LNCAP (cell line): ENCODE results near the gene CAT.

Source experiments
- CTCF ChIP-seq: fragments of 450-650 bp; IDR thresholded peaks from 2 replicates; pipeline ENCODE4 v1.5.1; 2017; ENCODE audit warnings: mild to moderate bottlenecking

Gene CAT

GRCh38 chr11:34512840-34513681 lies 74.3 kb downstream of the CAT start:
- peak; percentile 86 for TF ChIP-seq CTCF

GRCh38 chr11:34513682-34514449 lies 75.1 kb downstream of the CAT start, which contains the start of gene ELF5:
TSS of gene ELF5 (minus strand) at chr11:34513794. CDS start at chr11:34505749, 8,045 bp downstream.
- no peak for TF ChIP-seq CTCF

GRCh38 chr11:34514597-34514996 lies 75.9 kb downstream of the CAT start:
- TF ChIP-seq CTCF = no peak

GRCh38 chr11:34516247-34517040 lies 77.7 kb downstream of the CAT start:
- TF ChIP-seq CTCF = no peak

- no peak for TF ChIP-seq CTCF
Observed at GRCh38 chr11:34519595-34520235, 81.0 kb downstream of the CAT start.

GRCh38 chr11:34521265-34521664 lies 82.5 kb downstream of the CAT start:
- no peak for TF ChIP-seq CTCF
